Measurements from ENCODE around the gene FXYD5. TPM values are rescaled to one million over a fixed set of nuclear protein-coding genes. Genes with fewer than 3 reads are reported as not detected.

The FXYD5 gene
- total RNA-seq, 1 donor from 2014 or later = 81.0 TPM

- Mint-ChIP-seq H3K27me3 (ENCODE audit: unreplicated experiment) (peaks cover 17% of the 10 kb centered on the region), H3K27ac (ENCODE audit: unreplicated experiment) (no peak overlapping the region), H3K36me3 (ENCODE audit: unreplicated experiment) (no peaks in the 10 kb centered on the region), H3K4me1 (ENCODE audit: unreplicated experiment) (no peaks in the 10 kb centered on the region), H3K9me3 (ENCODE audit: unreplicated experiment) (no peaks in the 10 kb centered on the region), H3K4me3 (ENCODE audit: unreplicated experiment) (no peak overlapping the region)
- no peak for TF ChIP-seq CTCF (IDR thresholded peaks at IDR 0.05)
- DNase-seq (ENCODE audit: extremely low spot score, unreplicated experiment) = no peak
Measured at GRCh38 chr19:35106898-35107541, 47.5 kb upstream of the FXYD5 start.

- H3K4me1 Mint-ChIP-seq (ENCODE audit: unreplicated experiment) = no peaks in the 10 kb centered on the region
- H3K27me3 Mint-ChIP-seq (ENCODE audit: unreplicated experiment) = peaks cover 17% of the 10 kb centered on the region
- no peak overlapping the region for H3K27ac Mint-ChIP-seq (ENCODE audit: unreplicated experiment)
- H3K36me3 Mint-ChIP-seq (ENCODE audit: unreplicated experiment) = no peaks in the 10 kb centered on the region
- TF ChIP-seq CTCF (IDR thresholded peaks at IDR 0.05) = no peak
- no peak overlapping the region for H3K4me3 Mint-ChIP-seq (ENCODE audit: unreplicated experiment)
- DNase-seq (ENCODE audit: extremely low spot score, unreplicated experiment) = no peak
- no peaks in the 10 kb centered on the region for H3K9me3 Mint-ChIP-seq (ENCODE audit: unreplicated experiment)
Measured at GRCh38 chr19:35107545-35107944, 47.0 kb upstream of the FXYD5 start.

- no peak for TF ChIP-seq CTCF (IDR thresholded peaks at IDR 0.05)
- Mint-ChIP-seq H3K27ac (ENCODE audit: unreplicated experiment) (no peak overlapping the region), H3K4me3 (ENCODE audit: unreplicated experiment) (no peak overlapping the region), H3K9me3 (ENCODE audit: unreplicated experiment) (no peaks in the 10 kb centered on the region), H3K27me3 (ENCODE audit: unreplicated experiment) (peaks cover 17% of the 10 kb centered on the region), H3K36me3 (ENCODE audit: unreplicated experiment) (no peaks in the 10 kb centered on the region), H3K4me1 (ENCODE audit: unreplicated experiment) (no peaks in the 10 kb centered on the region)
- no peak for DNase-seq (ENCODE audit: extremely low spot score, unreplicated experiment)
Measured at GRCh38 chr19:35108730-35109129, 45.8 kb upstream of the FXYD5 start.

DNA sequence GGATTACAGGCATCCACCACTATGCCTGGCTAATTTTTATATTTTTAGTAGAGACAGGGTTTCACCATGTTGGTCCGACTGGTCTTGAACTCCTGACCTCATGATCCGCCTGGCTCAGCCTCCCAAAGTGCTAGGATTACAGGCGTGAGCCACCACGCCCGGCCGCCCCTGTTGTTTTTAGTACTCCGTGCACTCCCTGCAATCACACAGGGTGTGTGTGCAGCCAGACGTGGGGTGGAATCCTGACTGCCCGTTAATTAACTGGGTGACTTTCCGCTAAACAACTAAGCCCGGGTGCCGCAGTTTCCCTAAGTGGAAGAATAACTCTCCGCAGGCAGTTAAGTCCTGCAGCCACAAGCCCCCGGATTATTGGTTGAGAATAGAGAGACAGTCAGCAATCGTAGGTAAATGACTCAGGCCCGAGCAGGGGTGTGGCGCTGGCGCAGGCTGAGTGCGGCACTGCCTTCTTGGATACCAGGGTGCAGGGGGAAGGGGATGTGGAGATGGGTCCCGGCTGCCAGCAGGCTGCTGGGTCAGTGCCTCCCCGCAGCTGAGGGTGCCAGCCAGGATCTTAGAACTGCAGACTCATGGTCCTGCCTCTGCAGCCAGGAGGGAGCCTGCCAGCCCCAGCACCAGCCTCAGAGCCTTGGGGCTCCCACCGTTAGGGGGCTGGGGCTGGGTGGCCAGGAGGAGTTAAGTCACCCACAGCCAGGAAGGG, 45.0 kb upstream of the FXYD5 start:
- TF ChIP-seq CTCF (IDR thresholded peaks at IDR 0.05) = no peak
- H3K9me3 Mint-ChIP-seq (ENCODE audit: unreplicated experiment) = no peaks in the 10 kb centered on the region
- H3K4me3 Mint-ChIP-seq (ENCODE audit: unreplicated experiment) = no peak overlapping the region
- H3K36me3 Mint-ChIP-seq (ENCODE audit: unreplicated experiment) = no peaks in the 10 kb centered on the region
- H3K27ac Mint-ChIP-seq (ENCODE audit: unreplicated experiment) = no peak overlapping the region
- H3K4me1 Mint-ChIP-seq (ENCODE audit: unreplicated experiment) = peaks cover 3% of the 10 kb centered on the region
- DNase-seq (ENCODE audit: extremely low spot score, unreplicated experiment) = no peak
- H3K27me3 Mint-ChIP-seq (ENCODE audit: unreplicated experiment) = peaks cover 20% of the 10 kb centered on the region

DNA sequence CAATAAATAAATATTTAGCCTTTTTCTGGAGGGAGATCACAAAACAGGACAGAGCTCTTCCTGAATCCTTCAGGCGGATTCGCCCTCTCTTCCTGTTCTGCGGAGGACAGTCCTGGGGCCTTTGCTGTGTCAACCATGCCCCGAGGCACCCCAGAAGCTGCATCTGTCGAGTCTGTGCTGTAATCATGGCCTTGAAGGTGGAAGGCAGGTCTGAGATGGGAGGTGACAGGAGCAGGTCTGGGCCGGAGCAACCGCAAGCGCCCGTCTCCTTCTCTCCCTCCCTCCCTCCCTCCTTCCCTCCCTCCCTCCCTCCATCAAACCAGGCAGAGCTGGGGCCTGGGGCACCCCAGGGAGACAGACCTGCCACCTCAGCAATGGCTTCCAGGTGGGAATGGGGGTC, 43.6 kb upstream of the FXYD5 start:
- TF ChIP-seq CTCF (IDR thresholded peaks at IDR 0.05) = no peak
- H3K9me3 Mint-ChIP-seq (ENCODE audit: unreplicated experiment) = no peaks in the 10 kb centered on the region
- no peaks in the 10 kb centered on the region for H3K36me3 Mint-ChIP-seq (ENCODE audit: unreplicated experiment)
- DNase-seq (ENCODE audit: extremely low spot score, unreplicated experiment) = no peak
- no peak overlapping the region for H3K4me3 Mint-ChIP-seq (ENCODE audit: unreplicated experiment)
- H3K27me3 Mint-ChIP-seq (ENCODE audit: unreplicated experiment) = peaks cover 26% of the 10 kb centered on the region
- no peak overlapping the region for H3K27ac Mint-ChIP-seq (ENCODE audit: unreplicated experiment)
- H3K4me1 Mint-ChIP-seq (ENCODE audit: unreplicated experiment) = peaks cover 6% of the 10 kb centered on the region

Measured in osteocyte (in vitro differentiated cells).